ENCODE data around the gene KIAA1328. TPM values are rescaled to one million over a fixed set of nuclear protein-coding genes. Genes with fewer than 3 reads are reported as not detected.
A peak's percentile ranks its signal among the peaks of the same experiment; 100 is the strongest.

Gene KIAA1328
- total and polyA plus RNA-seq, 11 donors, result 1.4 to 6.4 (median 4.0) TPM

GRCh38 chr18:37253394-37254235 is 424.7 kb downstream of the KIAA1328 start:
- peak overlapping the region in 10 of 12 donors; percentile 26 to 53 (median 44) for H3K4me3 ChIP-seq
- no peaks in the 10 kb centered on the region for H3K9me3 ChIP-seq
- intact Hi-C loops (cut with DNase I), result no loop called here
- peak in 1 of 5 donors; percentile 59 for DNase-seq
- no peak for TF ChIP-seq POLR2A (IDR thresholded peaks at IDR 0.05)
- TF ChIP-seq, protein P1, sequence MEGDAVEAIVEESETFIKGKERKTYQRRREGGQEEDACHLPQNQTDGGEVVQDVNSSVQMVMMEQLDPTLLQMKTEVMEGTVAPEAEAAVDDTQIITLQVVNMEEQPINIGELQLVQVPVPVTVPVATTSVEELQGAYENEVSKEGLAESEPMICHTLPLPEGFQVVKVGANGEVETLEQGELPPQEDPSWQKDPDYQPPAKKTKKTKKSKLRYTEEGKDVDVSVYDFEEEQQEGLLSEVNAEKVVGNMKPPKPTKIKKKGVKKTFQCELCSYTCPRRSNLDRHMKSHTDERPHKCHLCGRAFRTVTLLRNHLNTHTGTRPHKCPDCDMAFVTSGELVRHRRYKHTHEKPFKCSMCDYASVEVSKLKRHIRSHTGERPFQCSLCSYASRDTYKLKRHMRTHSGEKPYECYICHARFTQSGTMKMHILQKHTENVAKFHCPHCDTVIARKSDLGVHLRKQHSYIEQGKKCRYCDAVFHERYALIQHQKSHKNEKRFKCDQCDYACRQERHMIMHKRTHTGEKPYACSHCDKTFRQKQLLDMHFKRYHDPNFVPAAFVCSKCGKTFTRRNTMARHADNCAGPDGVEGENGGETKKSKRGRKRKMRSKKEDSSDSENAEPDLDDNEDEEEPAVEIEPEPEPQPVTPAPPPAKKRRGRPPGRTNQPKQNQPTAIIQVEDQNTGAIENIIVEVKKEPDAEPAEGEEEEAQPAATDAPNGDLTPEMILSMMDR (IDR thresholded peaks at IDR 0.05), result no peak
- 3 to 19% (median 6%) methylated on average over 16 to 83 of the region's 83 CpGs for WGBS, 4 donors
- peak in 3 of 4 donors; percentile 27 to 80 (median 35) for ATAC-seq
- no peak overlapping the region for H3K27ac ChIP-seq
- peaks cover 6 to 62% (median 14%) of the 10 kb centered on the region in 9 donors for H3K27me3 ChIP-seq
- H3K36me3 ChIP-seq, result no peaks in the 10 kb centered on the region
- peaks cover 0 to 13% (median 0%) of the 10 kb centered on the region in 12 donors for H3K4me1 ChIP-seq

DNA sequence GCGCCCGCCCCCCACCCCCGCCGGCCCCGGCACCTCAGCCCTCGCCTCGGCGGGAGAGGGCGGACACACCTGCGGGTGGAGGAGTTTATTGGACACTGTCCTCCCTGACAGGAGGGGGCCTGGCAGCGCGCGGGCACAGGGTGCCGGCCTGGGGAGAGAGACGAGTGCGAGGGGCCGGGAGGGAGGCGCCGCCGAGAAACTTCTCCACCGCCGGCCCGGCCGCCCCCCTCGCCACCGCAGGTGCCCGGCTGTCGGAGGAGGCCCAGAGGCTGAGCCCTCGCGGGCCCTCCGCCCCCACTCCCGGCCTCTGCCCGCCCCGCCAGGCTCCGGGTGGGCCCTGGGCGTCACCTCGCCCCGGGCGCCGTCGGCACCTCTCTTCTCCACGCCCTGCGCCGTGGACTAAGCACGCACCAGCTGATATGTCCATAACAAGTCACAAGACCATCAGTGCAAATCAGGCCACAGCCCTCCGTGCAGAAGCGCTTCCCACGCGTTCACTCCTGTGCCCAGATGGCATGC is 425.4 kb downstream of the KIAA1328 start:
- intact Hi-C loops (cut with DNase I), result no loop called here
- peaks cover 0 to 13% (median 0%) of the 10 kb centered on the region in 12 donors for H3K4me1 ChIP-seq
- DNase-seq (peak in 1 of 5 donors; percentile 48), ATAC-seq (peak in 2 of 4 donors; percentile 6 to 25)
- TF ChIP-seq, protein P1 (IDR thresholded peaks at IDR 0.05), result no peak
- H3K36me3 ChIP-seq, result no peaks in the 10 kb centered on the region
- H3K9me3 ChIP-seq, result no peaks in the 10 kb centered on the region
- peak overlapping the region in 11 of 12 donors; percentile 24 to 53 (median 44) for H3K4me3 ChIP-seq
- peaks cover 6 to 64% (median 15%) of the 10 kb centered on the region in 9 donors for H3K27me3 ChIP-seq
- no peak overlapping the region for H3K27ac ChIP-seq
- WGBS, 4 donors, result 4 to 8% (median 6%) methylated on average over 23 to 49 of the region's 49 CpGs

DNA sequence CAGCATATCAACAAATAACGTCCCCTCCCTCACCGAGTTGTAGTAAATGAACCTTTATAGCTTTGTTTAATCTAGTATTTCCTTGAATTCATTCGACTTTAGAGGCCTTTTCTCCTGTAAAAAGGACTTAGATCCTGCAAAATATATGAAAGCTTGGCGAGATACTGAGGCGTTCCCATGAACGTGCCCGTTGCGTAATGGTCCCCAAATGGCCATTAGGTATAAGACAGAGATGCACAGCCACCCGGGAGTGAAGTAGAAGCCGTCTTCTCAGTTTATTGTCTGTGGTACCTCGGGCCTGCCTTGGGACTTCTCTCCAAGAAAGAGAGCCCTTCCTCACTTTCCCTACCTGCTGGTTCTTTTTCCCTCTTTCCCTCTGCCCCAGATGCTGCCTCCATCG is 426.0 kb downstream of the KIAA1328 start:
- H3K9me3 ChIP-seq, result no peaks in the 10 kb centered on the region
- H3K4me3 ChIP-seq, result no peak overlapping the region
- 79 to 82% (median 80%) methylated on average over 12 of the region's 12 CpGs for WGBS, 4 donors
- peaks cover 0 to 13% (median 0%) of the 10 kb centered on the region in 12 donors for H3K4me1 ChIP-seq
- no peaks in the 10 kb centered on the region for H3K36me3 ChIP-seq
- intact Hi-C loops (cut with DNase I), result no loop called here
- TF ChIP-seq POLR2A (IDR thresholded peaks at IDR 0.05), result no peak
- TF ChIP-seq, protein P1 (IDR thresholded peaks at IDR 0.05), result no peak
- no peak for ATAC-seq
- DNase-seq, result no peak
- H3K27me3 ChIP-seq, result peaks cover 6 to 70% (median 20%) of the 10 kb centered on the region in 9 donors
- no peak overlapping the region for H3K27ac ChIP-seq

DNA sequence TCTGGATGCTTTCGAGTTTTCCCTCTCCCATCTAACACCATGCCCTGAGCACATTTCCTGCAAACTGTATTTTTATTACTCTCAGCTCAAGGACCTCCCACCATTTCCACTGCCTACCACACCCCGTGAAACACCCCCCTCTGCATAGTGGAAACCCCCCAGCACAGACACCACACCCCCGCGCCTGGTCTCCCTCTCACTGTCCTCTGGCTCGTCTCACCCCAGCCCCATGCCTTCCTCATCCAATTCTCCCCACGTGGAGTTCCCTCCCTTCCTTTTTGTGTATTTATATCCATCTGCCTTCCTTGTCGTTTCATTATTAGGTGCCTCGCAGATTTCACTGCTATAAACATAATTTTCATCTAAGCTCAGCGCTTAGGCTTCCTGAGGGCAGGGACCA is 429.2 kb downstream of the KIAA1328 start:
- no peaks in the 10 kb centered on the region for H3K9me3 ChIP-seq
- peaks cover 0 to 13% (median 0%) of the 10 kb centered on the region in 12 donors for H3K4me1 ChIP-seq
- no peaks in the 10 kb centered on the region for H3K36me3 ChIP-seq
- intact Hi-C loops (cut with DNase I), result no loop called here
- TF ChIP-seq POLR2A (IDR thresholded peaks at IDR 0.05), result no peak
- TF ChIP-seq, protein P1 (IDR thresholded peaks at IDR 0.05), result no peak
- WGBS, 4 donors, result 31 to 48% (median 41%) methylated on average over 9 of the region's 9 CpGs
- H3K27me3 ChIP-seq, result peaks cover 6 to 67% (median 21%) of the 10 kb centered on the region in 9 donors
- no peak for DNase-seq
- no peak overlapping the region for H3K4me3 ChIP-seq
- ATAC-seq, result no peak
- H3K27ac ChIP-seq, result no peak overlapping the region

Measured in heart left ventricle (tissue), 16 donors.